H1 (cell line): ENCODE measurements around the gene PLPPR2. TPM values are rescaled to one million over a fixed set of nuclear protein-coding genes. Genes with fewer than 3 reads are reported as not detected.

Experiments used
- CTCF ChIA-PET: fragments of 300-600 bp; sonication (Branson Sonifier 250); formaldehyde crosslinking; loops from one replicate; lab custom pipeline; 2021; ENCODE audit not compliant: partially characterized antibody; lab: Charles Lee
- POLR2A ChIA-PET: fragments of 300-600 bp; sonication (Branson Sonifier 250); formaldehyde crosslinking; loops from one replicate; lab custom pipeline; 2021; ENCODE audit warnings: inconsistent platforms; ENCODE audit not compliant: partially characterized antibody; lab: Charles Lee
- DNase-seq, 2 experiments: peaks; one replicate each; pipeline versions ENCODE4 v3.0.0 to v3.0.0-alpha.2; 2010 to 2022; ENCODE audit warnings: low spot score in 2 of 2, low read depth in 1 of 2, mixed read lengths in 1 of 2
- FAIRE-seq: peaks from 2 replicates; lab custom pipeline; 2011; peaks lifted over from hg19 to GRCh38; lab: Jason Lieb, UNC
- H2AFZ ChIP-seq: 2 replicates; pipeline ENCODE4 v1.8.1; 2012; ENCODE audit warnings: low read length, inconsistent platforms
- H2AK5ac ChIP-seq: 2 replicates; pipeline ENCODE4 v1.6.1; 2013; ENCODE audit warnings: low read depth, low read length
- H2BK120ac ChIP-seq: replicated peaks from 2 replicates; pipeline ENCODE3; 2013; ENCODE audit warnings: low read depth, low read length, inconsistent platforms
- H2BK12ac ChIP-seq: 2 replicates; pipeline ENCODE4 v1.6.1; 2013; ENCODE audit warnings: low read depth, low read length
- H2BK15ac ChIP-seq: 2 replicates; pipeline ENCODE4 v1.6.1; 2013; ENCODE audit warnings: low read length
- H2BK20ac ChIP-seq: 2 replicates; pipeline ENCODE4 v1.6.1; 2013; ENCODE audit warnings: low read length
- H2BK5ac ChIP-seq: 2 replicates; pipeline ENCODE4 v1.6.1; 2013; ENCODE audit warnings: low read depth, low read length
- H3K14ac ChIP-seq: 2 replicates; pipeline ENCODE4 v1.6.1; 2013; ENCODE audit warnings: inconsistent platforms; ENCODE audit not compliant: insufficient read length
- H3K18ac ChIP-seq: 2 replicates; pipeline ENCODE4 v1.6.1; 2013; ENCODE audit warnings: low read length; ENCODE audit errors: extremely low read depth
- H3K23ac ChIP-seq: 2 replicates; pipeline ENCODE4 v1.6.1; 2013; ENCODE audit warnings: inconsistent platforms; ENCODE audit not compliant: insufficient read length
- H3K23me2 ChIP-seq: 2 replicates; pipeline ENCODE4 v1.6.1; 2013; ENCODE audit warnings: low read depth, low read length
- H3K27ac ChIP-seq: 2 replicates; pipeline ENCODE4 v1.6.1; 2011; ENCODE audit warnings: low read depth, low read length, inconsistent platforms
- H3K27me3 ChIP-seq, 4 experiments: replicated peaks in 1 of 4; 1 replicate in 1 of 4; 2 replicates in 3 of 4; pipeline versions ENCODE4 v1.6.1 to v1.8.1; 2011 to 2013; ENCODE audit warnings: low read length in 3 of 4, mild to moderate bottlenecking in 3 of 4, inconsistent platforms in 2 of 4, mixed read lengths in 2 of 4, moderate library complexity in 1 of 4; ENCODE audit not compliant: control insufficient read depth in 3 of 4, insufficient read depth in 3 of 4; ENCODE audit errors: extremely low read depth in 1 of 4
- H3K36me3 ChIP-seq, 4 experiments: 2 replicates each; pipeline versions ENCODE4 v1.6.1 to v1.8.1; 2011 to 2013; ENCODE audit warnings: mild to moderate bottlenecking in 4 of 4, low read length in 3 of 4, moderate library complexity in 2 of 4, control low read depth in 1 of 4, inconsistent platforms in 1 of 4; ENCODE audit not compliant: insufficient read depth in 4 of 4, control insufficient read depth in 2 of 4
- H3K4ac ChIP-seq: replicated peaks from 2 replicates; pipeline ENCODE3; 2013; ENCODE audit warnings: low read length, low read depth, mixed read lengths, inconsistent platforms; ENCODE audit not compliant: insufficient read length
- H3K4me1 ChIP-seq, 4 experiments: replicated peaks in 1 of 4; 1 replicate in 1 of 4; 2 replicates in 3 of 4; pipeline versions ENCODE4 v1.6.1 to v1.8.1; 2011 to 2013; ENCODE audit warnings: low read length in 3 of 4, inconsistent platforms in 2 of 4, mixed read lengths in 1 of 4; ENCODE audit not compliant: insufficient read depth in 4 of 4, control insufficient read depth in 3 of 4
- H3K4me2 ChIP-seq, 2 experiments: 2 replicates each; pipeline versions ENCODE4 v1.6.1 to v1.8.1; 2011 to 2013; ENCODE audit warnings: low read depth in 2 of 2, low read length in 2 of 2, control low read depth in 1 of 2, inconsistent platforms in 1 of 2, mild to moderate bottlenecking in 1 of 2; ENCODE audit not compliant: insufficient read depth in 1 of 2
- H3K4me3 ChIP-seq, 4 experiments: fragments of 200-600, 300-600 bp in 1 of 4; sonication (generic), shearing (Covaris generic), sonication (Bioruptor Twin) in 1 of 4; 2 replicates each; pipeline versions ENCODE4 v1.5.1 to v1.8.1; 2011 to 2016; ENCODE audit warnings: low read length in 4 of 4, low read depth in 3 of 4, control low read depth in 2 of 4, inconsistent platforms in 2 of 4, mild to moderate bottlenecking in 2 of 4, mixed read lengths in 1 of 4, moderate library complexity in 1 of 4; ENCODE audit not compliant: insufficient read depth in 2 of 4; ENCODE audit errors: extremely low read depth in 1 of 4
- H3K56ac ChIP-seq: replicated peaks from 2 replicates; pipeline ENCODE3; 2013; ENCODE audit warnings: low read depth, mild to moderate bottlenecking, mixed read lengths, low read length, inconsistent platforms; ENCODE audit not compliant: insufficient read length
- H3K79me1 ChIP-seq: 2 replicates; pipeline ENCODE4 v1.6.1; 2013; ENCODE audit warnings: low read depth, low read length, control low read depth
- H3K79me2 ChIP-seq, 2 experiments: 2 replicates each; pipeline versions ENCODE4 v1.6.1 to v1.8.1; 2012 to 2013; ENCODE audit warnings: low read length in 2 of 2, mild to moderate bottlenecking in 2 of 2, inconsistent platforms in 1 of 2; ENCODE audit not compliant: insufficient read depth in 2 of 2, control insufficient read depth in 1 of 2
- H3K9ac ChIP-seq, 4 experiments: replicated peaks in 1 of 4; 1 replicate in 1 of 4; 2 replicates in 3 of 4; pipeline versions ENCODE4 v1.6.1 to v1.8.1; 2011 to 2013; ENCODE audit warnings: low read depth in 3 of 4, low read length in 3 of 4, control low read depth in 2 of 4, mild to moderate bottlenecking in 2 of 4, moderate library complexity in 2 of 4, inconsistent platforms in 1 of 4; ENCODE audit errors: extremely low read depth in 1 of 4
- H3K9me3 ChIP-seq, 2 experiments: 2 replicates each; pipeline versions ENCODE4 v1.6.1 to v1.8.1; 2012 to 2013; ENCODE audit warnings: mild to moderate bottlenecking in 2 of 2, moderate library complexity in 2 of 2, control low read depth in 1 of 2, inconsistent platforms in 1 of 2, low read depth in 1 of 2, low read length in 1 of 2, mixed read lengths in 1 of 2; ENCODE audit not compliant: insufficient read depth in 2 of 2
- H4K20me1 ChIP-seq, 2 experiments: replicated peaks in 1 of 2; 2 replicates each; pipeline versions ENCODE3 to v1.8.1; 2011 to 2013; ENCODE audit warnings: inconsistent platforms in 2 of 2, low read length in 2 of 2, mild to moderate bottlenecking in 1 of 2; ENCODE audit not compliant: insufficient read depth in 2 of 2, control insufficient read depth in 1 of 2
- H4K5ac ChIP-seq: 2 replicates; pipeline ENCODE4 v1.6.1; 2013; ENCODE audit warnings: low read length, low read depth, mixed read lengths, inconsistent platforms; ENCODE audit not compliant: insufficient read length
- H4K8ac ChIP-seq: 2 replicates; pipeline ENCODE4 v1.8.0; 2013; ENCODE audit warnings: mild to moderate bottlenecking, moderate library complexity, low read length, inconsistent platforms; ENCODE audit not compliant: insufficient read depth; ENCODE audit errors: extremely low read depth
- H4K91ac ChIP-seq: replicated peaks from 2 replicates; pipeline ENCODE3; 2013; ENCODE audit warnings: low read length, mixed read lengths, inconsistent platforms; ENCODE audit not compliant: insufficient read length
- ASH2L ChIP-seq: fragments of 200-600, 300-600 bp; sonication (generic); IDR thresholded peaks from one replicate; pipeline ENCODE4 v1.7.1; 2017; ENCODE audit warnings: low read length
- CHD1 ChIP-seq: IDR thresholded peaks from 2 replicates; pipeline ENCODE4 v1.6.1; 2012; ENCODE audit warnings: low read depth, low read length, improper control_type of control experiment
- GTF2F1 ChIP-seq: IDR thresholded peaks from 2 replicates; pipeline ENCODE4 v1.6.1; 2012; ENCODE audit warnings: low read depth, low read length, improper control_type of control experiment, borderline replicate concordance
- POLR2AphosphoS5 ChIP-seq: IDR thresholded peaks from 2 replicates; pipeline ENCODE4 v1.6.1; 2011; ENCODE audit warnings: low read depth, low read length
- RNF2 ChIP-seq: fragments of 200-900, 300-1000 bp; sonication (generic); IDR thresholded peaks from 2 replicates; pipeline ENCODE4 v1.7.1; 2016; ENCODE audit warnings: borderline replicate concordance, low read depth, mild to moderate bottlenecking, antibody characterized with exemption, low read length; ENCODE audit not compliant: poor library complexity, severe bottlenecking; ENCODE audit errors: missing control alignments
- SAP30 ChIP-seq: fragments of 300-600 bp; sonication (generic); IDR thresholded peaks from 2 replicates; pipeline ENCODE4 v1.7.1; 2012; ENCODE audit warnings: low read length, moderate library complexity, mild to moderate bottlenecking, inconsistent platforms; ENCODE audit not compliant: insufficient read depth, insufficient replicate concordance
- SP2 ChIP-seq: IDR thresholded peaks from 2 replicates; pipeline ENCODE4 v1.6.1; 2012; ENCODE audit warnings: mild to moderate bottlenecking, low read length, inconsistent platforms
- SRF ChIP-seq: IDR thresholded peaks from 2 replicates; pipeline ENCODE4 v1.6.1; 2011; ENCODE audit warnings: mild to moderate bottlenecking, low read depth, low read length, moderate library complexity
- TAF1 ChIP-seq: IDR thresholded peaks from 2 replicates; pipeline ENCODE4 v1.6.1; 2011; ENCODE audit warnings: mild to moderate bottlenecking, low read depth, low read length
- TAF7 ChIP-seq: optimal IDR thresholded peaks from 2 replicates; pipeline ENCODE3; 2011; ENCODE audit warnings: low read depth, mild to moderate bottlenecking, inconsistent platforms, low read length, moderate library complexity, borderline replicate concordance
- WGBS, 2 experiments: shearing (Covaris generic) in 1 of 2; methylation state at CpG; one replicate each; pipeline versions ENCODE4 v1.1.6 to v1.1.7; 2013 to 2015; ENCODE audit warnings: low lambda C conversion rate in 2 of 2, mixed read lengths in 2 of 2, inconsistent platforms in 1 of 2, low coverage in 1 of 2, missing lambda C conversion rate in 1 of 2; ENCODE audit not compliant: insufficient replicate concordance in 2 of 2, insufficient coverage in 1 of 2, insufficient read length in 1 of 2; ENCODE audit errors: extremely low coverage in 1 of 2, missing lambda C conversion rate in 1 of 2; 5-methylcytosine and 5-hydroxymethylcytosine counted together
- polyA plus RNA-seq, 7 experiments: library from polyadenylated mRNA; depleted of rRNA in 3 of 7; stranded (reverse) in 5 of 7; unstranded in 2 of 7; fragments of >200 nt in 5 of 7; fragments of 200-250 nt in 2 of 7; gene quantifications; 1 replicate in 5 of 7; 2 replicates in 1 of 7; 4 replicates in 1 of 7; pipeline versions ENCODE4 v1.2.1 to v1.2.3, GENCODE V29; 2011 to 2013; ENCODE audit warnings: missing spikeins in 2 of 7, mixed read lengths in 2 of 7
- total RNA-seq: library from RNA; stranded (reverse); fragmentation: NEBNext Ultra II Directional; extraction: Animal tissue kit (Norgen Biotek cat#: 25700); gene quantifications from 2 replicates; pipeline ENCODE4 v1.2.1, GENCODE V29; 2021
- TF ChIP-seq, protein P1 (sequence below): IDR thresholded peaks from 2 replicates; pipeline ENCODE4 v1.6.1; 2012; ENCODE audit warnings: inconsistent platforms

PLPPR2 gene
- total and polyA plus RNA-seq, 2 of the 8 experiments (the other 6 are each of a cell fraction or from before 2014, with no cell fraction given), result 7.2 to 11.7 TPM

GRCh38 chr19:11374433-11375142 lies 19.4 kb downstream of the PLPPR2 start, which contains the start of gene SWSAP1:
Gene SWSAP1, plus strand, starts transcription at chr19:11374666. Its CDS starts 15 bp downstream, at chr19:11374681.
- DNase-seq (peak; percentile 97 to 98), FAIRE-seq (peak; percentile 75)
- no peak within 1 kb of the TSS for H3K23ac ChIP-seq
- H3K4me2 ChIP-seq, result peak within 1 kb of the TSS; percentile 74 to 79
- peaks cover 7% of the 10 kb centered on the region for H3K23me2 ChIP-seq
- ChIA-PET POLR2A (interaction anchor here (0.6 to 5.2 kb wide), 30 partner anchors 9 to 1575 kb away, joined by 3 to 34 read pairs (median 4); partner anchors contain the start of genes CCDC159, ELAVL3, EPOR and ODAD3), CTCF (interaction anchor here (0.6 to 16.8 kb wide), 11 partner anchors 8 to 1512 kb away, joined by 3 to 197 read pairs (median 10); partner anchors contain the start of genes EPOR, ODAD3, PRKCSH and RGL3)
- H2BK15ac ChIP-seq, result peak within 1 kb of the TSS; percentile 81; the same call in 1 of the 2 replicates
- no peak within 1 kb of the TSS; the same call in 1 of the 2 replicates for H2AFZ ChIP-seq
- 2% methylated on average over 44 of the region's 44 CpGs; no CpG with 5 or more reads in 1 of the 2 experiments for WGBS, 2 experiments
- H3K27ac ChIP-seq, result peak within 1 kb of the TSS; percentile 91
- H3K18ac ChIP-seq, result peak within 1 kb of the TSS; percentile 97
- no peak within 1 kb of the TSS for H3K4ac ChIP-seq
- H2BK12ac ChIP-seq, result no peak within 1 kb of the TSS; the same call in 1 of the 2 replicates
- peak within 1 kb of the TSS; percentile 98; the same call in 1 of the 2 replicates for H4K8ac ChIP-seq
- H4K20me1 ChIP-seq, result peaks cover 0 to 2% of the 10 kb centered on the region in 2 experiments
- no peak within 1 kb of the TSS for H2BK120ac ChIP-seq
- H2BK20ac ChIP-seq, result no peak within 1 kb of the TSS
- H3K79me2 ChIP-seq, result no peaks in the 10 kb centered on the region
- H2AK5ac ChIP-seq, result peak within 1 kb of the TSS; percentile 45
- H2BK5ac ChIP-seq, result peak within 1 kb of the TSS; percentile 95
- peak within 1 kb of the TSS; percentile 87 for H3K56ac ChIP-seq
- H3K14ac ChIP-seq, result no peak within 1 kb of the TSS
- peaks cover 0 to 10% (median 8%) of the 10 kb centered on the region in 4 experiments; a peak in 6 of 7 replicates for H3K4me1 ChIP-seq
- no peaks in the 10 kb centered on the region for H3K36me3 ChIP-seq
- H3K79me1 ChIP-seq, result no peaks in the 10 kb centered on the region; the same call in 1 of the 2 replicates
- H3K27me3 ChIP-seq, result no peaks in the 10 kb centered on the region
- H4K91ac ChIP-seq, result peak within 1 kb of the TSS; percentile 47
- peak within 1 kb of the TSS; percentile 67 to 90 (median 71) for H3K4me3 ChIP-seq
- peak within 1 kb of the TSS; percentile 96 for H4K5ac ChIP-seq
- peak within 1 kb of the TSS; percentile 14 to 95 (median 90) for H3K9ac ChIP-seq
- no peaks in the 10 kb centered on the region for H3K9me3 ChIP-seq
- TF ChIP-seq ASH2L, result peak; percentile 24
- peak; percentile 84 for TF ChIP-seq TAF1
- no peak for TF ChIP-seq SAP30
- no peak for TF ChIP-seq CHD1
- TF ChIP-seq GTF2F1, result no peak
- TF ChIP-seq RNF2, result no peak
- TF ChIP-seq, protein P1, sequence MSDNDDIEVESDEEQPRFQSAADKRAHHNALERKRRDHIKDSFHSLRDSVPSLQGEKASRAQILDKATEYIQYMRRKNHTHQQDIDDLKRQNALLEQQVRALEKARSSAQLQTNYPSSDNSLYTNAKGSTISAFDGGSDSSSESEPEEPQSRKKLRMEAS, result peak; percentile 50
- TF ChIP-seq POLR2AphosphoS5, result peak; percentile 87
- no peak for TF ChIP-seq SRF
- peak; percentile 68 for TF ChIP-seq SP2
- no peak for TF ChIP-seq TAF7
